Esophagus muscularis mucosa (tissue), 4 donors: ENCODE data around the gene CTDNEP1. TPM values are rescaled to one million over a fixed set of nuclear protein-coding genes. Genes with fewer than 3 reads are reported as not detected.

ENCODE experiments used
- DNase-seq: peaks from one replicate; pipeline ENCODE4 v3.0.0-alpha.2; 2017; ENCODE audit errors: extremely low spot score
- H3K27ac ChIP-seq, 4 donors: fragments of 200-600 bp; sonication (generic); replicated peaks in 1 of 4; 1 replicate in 3 of 4; 2 replicates in 1 of 4; pipeline ENCODE4 v1.5.1; 2016 to 2019; ENCODE audit warnings: mild to moderate bottlenecking in 1 of 4
- H3K27me3 ChIP-seq, 4 donors: fragments of 200-600 bp; sonication (generic); one replicate each; pipeline versions ENCODE4 v1.5.1 to v1.6.0; 2016 to 2019
- H3K36me3 ChIP-seq, 4 donors: fragments of 200-600 bp; sonication (generic); one replicate each; pipeline ENCODE4 v1.5.1; 2016 to 2019
- H3K4me1 ChIP-seq, 4 donors: fragments of 200-600 bp; sonication (generic); one replicate each; pipeline ENCODE4 v1.5.1; 2016 to 2019
- H3K4me3 ChIP-seq, 4 donors: fragments of 200-600 bp; sonication (generic); 1 replicate in 2 of 4; 2 replicates in 2 of 4; pipeline ENCODE4 v1.5.1; 2016 to 2019; ENCODE audit warnings: mild to moderate bottlenecking in 4 of 4, moderate library complexity in 1 of 4
- H3K9me3 ChIP-seq, 4 donors: fragments of 200-600 bp; sonication (generic); 1 replicate in 3 of 4; 2 replicates in 1 of 4; pipeline ENCODE4 v1.5.1; 2016 to 2019
- CTCF ChIP-seq, 3 experiments: fragments of 200-600 bp in 2 of 3; fragments of 450-650 bp in 1 of 3; sonication (generic) in 2 of 3; IDR thresholded peaks; one replicate each; pipeline ENCODE4 v1.5.1; 2017 to 2019; ENCODE audit warnings: antibody characterized with exemption in 3 of 3, mild to moderate bottlenecking in 2 of 3, moderate library complexity in 1 of 3
- EP300 ChIP-seq: sonication (generic); formaldehyde crosslinking; IDR thresholded peaks from one replicate; pipeline ENCODE4 v1.6.1; 2017; ENCODE audit warnings: antibody characterized with exemption
- POLR2A ChIP-seq: fragments of 450-650 bp; IDR thresholded peaks from one replicate; pipeline ENCODE4 v1.6.1; 2017; ENCODE audit warnings: antibody characterized with exemption, moderate library complexity, mild to moderate bottlenecking, low read depth
- POLR2AphosphoS5 ChIP-seq, 2 donors: sonication (generic); formaldehyde crosslinking; IDR thresholded peaks; one replicate each; pipeline ENCODE4 v1.6.1; 2017; ENCODE audit warnings: antibody characterized with exemption in 2 of 2
- WGBS: methylation state at CpG from one replicate; pipeline ENCODE4 v1.1.5; 2018; 5-methylcytosine and 5-hydroxymethylcytosine counted together
- intact Hi-C: fragments of 100-400 bp; cut with DNase I; formaldehyde crosslinking; loops from one replicate; pipeline ENCODE4 v1.15.1; 2023
- total RNA-seq, 4 donors: library from RNA; depleted of rRNA; stranded (reverse); fragments of >200 nt; gene quantifications; one replicate each; pipeline versions ENCODE4 v1.1.0 to v1.2.1, GENCODE V29; 2016

Gene CTDNEP1
- total RNA-seq, 4 donors from 2014 or later = 41.5 to 66.5 (median 46.6) TPM

- peaks cover 17 to 43% (median 35%) of the 10 kb centered on the region in 4 donors for H3K27me3 ChIP-seq
- H3K36me3 ChIP-seq = peaks cover 38 to 52% (median 51%) of the 10 kb centered on the region in 4 donors
- no peak for TF ChIP-seq POLR2AphosphoS5 (IDR thresholded peaks at IDR 0.05)
- no peak for TF ChIP-seq EP300
- TF ChIP-seq CTCF (IDR thresholded peaks at IDR 0.05) = no peak
- TF ChIP-seq POLR2A = no peak
- H3K4me3 ChIP-seq = no peak overlapping the region
- no peaks in the 10 kb centered on the region for H3K9me3 ChIP-seq
- WGBS = 94% methylated on average over 6 of the region's 6 CpGs
- no peak overlapping the region for H3K27ac ChIP-seq
- intact Hi-C loops = loop anchor here (10.0 kb wide), 1 partner anchor 295 kb away; the partner anchor contains the start of gene TNFSF13
- H3K4me1 ChIP-seq = peaks cover 25 to 40% (median 30%) of the 10 kb centered on the region in 4 donors
- no peak for DNase-seq
These were observed 8.0 kb upstream of the CTDNEP1 start for GRCh38 chr17:7259555-7259889.

- Histone ChIP-seq H3K27ac (no peak overlapping the region), H3K9me3 (no peaks in the 10 kb centered on the region), H3K27me3 (peaks cover 17 to 37% (median 32%) of the 10 kb centered on the region in 4 donors), H3K4me3 (no peak overlapping the region), H3K4me1 (peaks cover 25 to 40% (median 30%) of the 10 kb centered on the region in 4 donors), H3K36me3 (peaks cover 40 to 58% (median 57%) of the 10 kb centered on the region in 4 donors)
- no peak for DNase-seq
- TF ChIP-seq POLR2A (no peak), POLR2AphosphoS5 (IDR thresholded peaks at IDR 0.05) (no peak), EP300 (no peak), CTCF (IDR thresholded peaks at IDR 0.05) (no peak)
- intact Hi-C loops = loop anchor here (10.0 kb wide), 1 partner anchor 296 kb away; the partner anchor contains the start of gene TNFSF13
- WGBS = 84% methylated on average over 7 of the region's 7 CpGs
These were observed 7.4 kb upstream of the CTDNEP1 start for GRCh38 chr17:7258731-7259554.

DNA sequence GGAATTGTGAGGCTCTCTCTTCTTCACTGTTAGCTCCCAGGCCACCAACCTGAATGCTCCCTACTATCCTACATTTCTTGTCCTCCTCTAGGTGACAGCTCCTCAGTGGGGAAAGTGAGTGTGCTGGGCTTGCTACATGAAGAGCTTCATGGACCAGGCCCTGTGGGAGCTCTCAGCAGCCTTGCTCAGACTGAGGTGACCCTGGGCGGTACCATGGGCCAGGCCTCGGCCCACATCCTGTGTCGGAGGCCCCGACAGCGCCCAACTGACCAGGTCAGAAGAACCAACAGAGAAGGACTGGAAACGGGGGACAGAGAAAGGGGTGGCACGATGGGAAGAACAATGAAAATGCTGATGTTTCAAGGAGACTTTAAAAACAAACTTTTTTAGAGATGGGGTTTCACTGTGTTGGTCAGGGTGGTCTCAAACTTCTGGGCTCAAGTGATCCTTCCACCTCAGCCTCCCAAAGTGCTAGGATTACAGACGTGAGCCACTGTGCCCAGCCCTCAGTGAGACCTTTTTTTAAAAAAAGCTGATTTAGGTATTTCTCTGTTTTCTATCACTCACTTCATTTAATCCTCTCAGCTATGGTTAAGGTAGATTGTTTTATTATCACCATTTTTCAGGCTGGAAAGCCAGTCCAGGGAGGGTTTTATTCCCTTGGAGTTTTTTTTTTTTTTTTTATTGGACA is 5.4 kb upstream of the CTDNEP1 start:
- DNase-seq = no peak
- 89% methylated on average over 8 of the region's 8 CpGs for WGBS
- intact Hi-C loops = loop anchor here (10.0 kb wide), 1 partner anchor 298 kb away; the partner anchor contains the start of gene TNFSF13
- TF ChIP-seq CTCF (IDR thresholded peaks at IDR 0.05) (no peak), POLR2AphosphoS5 (IDR thresholded peaks at IDR 0.05) (no peak), EP300 (no peak), POLR2A (no peak)
- no peak overlapping the region for H3K27ac ChIP-seq
- H3K4me3 ChIP-seq = no peak overlapping the region
- H3K9me3 ChIP-seq = no peaks in the 10 kb centered on the region
- peaks cover 6 to 17% (median 12%) of the 10 kb centered on the region in 4 donors for H3K27me3 ChIP-seq
- peaks cover 40 to 60% (median 57%) of the 10 kb centered on the region in 4 donors for H3K36me3 ChIP-seq
- peaks cover 22 to 35% (median 27%) of the 10 kb centered on the region in 4 donors for H3K4me1 ChIP-seq

GRCh38 chr17:7254511-7254910 is 3.0 kb upstream of the CTDNEP1 start:
- Histone ChIP-seq H3K27ac (no peak overlapping the region), H3K4me3 (no peak overlapping the region), H3K9me3 (no peaks in the 10 kb centered on the region), H3K4me1 (peaks cover 25 to 33% (median 27%) of the 10 kb centered on the region in 4 donors), H3K27me3 (no peaks in the 10 kb centered on the region), H3K36me3 (peaks cover 39 to 58% (median 55%) of the 10 kb centered on the region in 4 donors)
- no peak for DNase-seq
- 85% methylated on average over 4 of the region's 4 CpGs for WGBS
- intact Hi-C loops = loop anchor here (10.0 kb wide), 1 partner anchor 300 kb away; the partner anchor contains the start of gene TNFSF13
- no peak for TF ChIP-seq EP300
- TF ChIP-seq POLR2AphosphoS5 (IDR thresholded peaks at IDR 0.05) = no peak
- TF ChIP-seq POLR2A = no peak
- TF ChIP-seq CTCF (IDR thresholded peaks at IDR 0.05) = no peak
